ENCODE results near the gene S100A8.

GRCh38 chr1:153432874-153433681, 42.2 kb upstream of the S100A8 start:
- TF ChIP-seq POLR2A (IDR thresholded peaks at IDR 0.05), result no peak
- no peak for TF ChIP-seq CTCF (IDR thresholded peaks at IDR 0.05)
- no peak for TF ChIP-seq EP300 (IDR thresholded peaks at IDR 0.05; ENCODE audit: low read depth)
- TF ChIP-seq POLR2AphosphoS5 (IDR thresholded peaks at IDR 0.05), result no peak
